ENCODE data around the gene SPAG9.
"Not testable (repeated sequence)": the region's sequence is repeated elsewhere in the genome, so short reads cannot be mapped to it uniquely, and the experiment has no call there.

SPAG9 gene

GRCh38 chr17:51083981-51084380 lies 36.7 kb downstream of the SPAG9 start:
- DNase-seq (ENCODE audit: insufficient read length, low spot score), result no peak
- no peak for TF ChIP-seq CTCF (IDR thresholded peaks at IDR 0.05; ENCODE audit: insufficient read depth, missing control alignments)
- no peak for FAIRE-seq

GRCh38 chr17:51083364-51083763 lies 37.3 kb downstream of the SPAG9 start:
- DNase-seq (ENCODE audit: insufficient read length, low spot score); FAIRE-seq: not testable (repeated sequence)

- no peak for TF ChIP-seq CTCF (IDR thresholded peaks at IDR 0.05; ENCODE audit: insufficient read depth, missing control alignments)
- no peak for FAIRE-seq
- DNase-seq (ENCODE audit: insufficient read length, low spot score), result no peak
These were observed 41.6 kb downstream of the SPAG9 start for GRCh38 chr17:51079049-51079448.

GRCh38 chr17:51078009-51078592 lies 42.6 kb downstream of the SPAG9 start:
- DNase-seq (ENCODE audit: insufficient read length, low spot score) (no peak), FAIRE-seq (no peak)
- TF ChIP-seq CTCF (IDR thresholded peaks at IDR 0.05; ENCODE audit: insufficient read depth, missing control alignments), result no peak

GRCh38 chr17:51076821-51077220 lies 43.8 kb downstream of the SPAG9 start:
- DNase-seq (ENCODE audit: insufficient read length, low spot score) (no peak), FAIRE-seq (no peak)
- TF ChIP-seq CTCF (IDR thresholded peaks at IDR 0.05; ENCODE audit: insufficient read depth, missing control alignments), result no peak

GRCh38 chr17:51071556-51071955 lies 49.1 kb downstream of the SPAG9 start:
- DNase-seq (ENCODE audit: insufficient read length, low spot score) (no peak), FAIRE-seq (no peak)
- TF ChIP-seq CTCF (IDR thresholded peaks at IDR 0.05; ENCODE audit: insufficient read depth, missing control alignments), result no peak

- no peak for FAIRE-seq
- TF ChIP-seq CTCF (IDR thresholded peaks at IDR 0.05; ENCODE audit: insufficient read depth, missing control alignments), result no peak
- no peak for DNase-seq (ENCODE audit: insufficient read length, low spot score)
These were observed 55.2 kb downstream of the SPAG9 start for GRCh38 chr17:51065466-51065865.

Measured in D721Med (cell line).